HG03571 (cell line): ENCODE measurements around the gene DOCK11.

Source experiments
- ATAC-seq: cut with Tn5 transposase; IDR thresholded peaks from one replicate; pipeline ENCODE4 v1.9.1; 2021; ENCODE audit not compliant: unreplicated experiment

The DOCK11 gene

GRCh38 chrX:118528071-118528737 lies 32.6 kb downstream of the DOCK11 start:
- peak; percentile 75 for ATAC-seq

DNA sequence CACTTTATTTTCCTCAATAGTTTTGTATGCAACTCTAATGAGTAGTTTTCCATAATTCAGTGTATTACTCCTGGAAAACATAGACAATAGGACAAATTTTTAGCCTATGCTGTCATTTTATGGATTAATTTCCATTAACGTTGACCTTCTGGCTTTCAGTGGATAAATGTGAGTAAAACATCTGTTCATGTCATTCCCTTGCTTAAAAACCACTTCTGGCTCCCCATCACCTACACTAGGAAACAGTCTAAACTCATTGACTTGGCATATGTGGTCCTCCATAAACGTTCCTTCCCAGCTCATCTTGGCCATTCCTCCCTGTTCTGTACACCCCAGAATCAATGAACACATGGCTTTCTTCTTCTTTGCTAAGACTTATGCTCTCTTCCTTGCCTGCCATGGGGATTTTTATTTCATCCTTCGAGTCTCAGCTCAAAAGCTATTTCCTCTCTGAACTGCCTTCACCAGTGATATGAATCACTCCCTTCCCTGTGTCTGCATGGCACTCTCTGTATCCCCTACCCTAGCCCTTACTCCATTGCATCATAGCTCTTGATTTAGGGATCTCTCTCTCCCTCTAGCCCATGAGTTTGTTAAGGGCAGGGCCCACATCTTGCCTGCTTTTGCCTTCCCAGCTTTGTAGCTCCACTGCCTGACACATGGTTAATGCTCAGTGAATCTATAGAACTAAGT lies 34.8 kb downstream of the DOCK11 start:
- ATAC-seq: no peak

- ATAC-seq: no peak
Observed at GRCh38 chrX:118534716-118535493, 39.3 kb downstream of the DOCK11 start.

- peak; percentile 58 for ATAC-seq
Observed at GRCh38 chrX:118536204-118536603, 40.6 kb downstream of the DOCK11 start.

- ATAC-seq: peak; percentile 63
Observed at GRCh38 chrX:118536687-118537461, 41.3 kb downstream of the DOCK11 start.

DNA sequence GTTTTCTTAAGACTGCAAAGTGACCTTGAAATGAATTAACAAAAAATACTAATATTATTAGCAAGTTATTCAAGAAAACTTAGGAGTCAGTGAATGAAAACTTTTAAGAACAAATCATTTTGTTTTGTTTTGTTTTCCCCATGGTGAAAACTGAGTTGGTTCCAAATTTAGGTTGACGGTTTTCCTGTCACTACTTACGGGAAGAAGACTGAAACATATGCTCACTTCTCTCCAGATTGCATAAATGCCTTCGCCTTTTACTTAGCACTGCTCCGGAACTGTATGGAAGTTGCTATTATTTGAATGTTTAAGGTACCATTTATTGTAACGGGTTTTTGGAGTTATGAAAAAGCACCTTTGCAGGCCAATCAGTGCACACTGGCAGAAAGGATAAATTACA lies 42.8 kb downstream of the DOCK11 start:
- no peak for ATAC-seq

GRCh38 chrX:118540342-118540741 lies 44.7 kb downstream of the DOCK11 start:
- no peak for ATAC-seq

- no peak for ATAC-seq
Observed at GRCh38 chrX:118541482-118541881, 45.9 kb downstream of the DOCK11 start.

DNA sequence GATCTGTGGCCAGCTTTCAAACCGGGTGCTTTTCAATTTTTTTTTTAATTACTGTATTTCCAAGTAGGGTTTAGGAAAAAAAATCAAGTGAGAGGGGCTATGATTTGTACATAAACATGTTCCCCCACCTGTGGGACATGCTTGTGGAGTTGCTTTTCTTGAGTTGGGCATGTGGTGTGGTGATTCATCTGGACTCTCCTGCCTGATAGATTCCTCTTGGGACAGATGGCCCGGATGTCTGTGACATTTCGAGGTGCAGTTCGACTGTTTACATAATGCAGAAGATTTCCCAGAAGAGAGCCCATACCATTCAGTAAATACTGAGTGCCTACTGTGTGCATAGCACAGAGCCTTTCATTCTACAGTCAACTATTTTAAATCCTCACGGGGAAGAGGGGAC lies 49.9 kb downstream of the DOCK11 start:
- ATAC-seq: no peak

DNA sequence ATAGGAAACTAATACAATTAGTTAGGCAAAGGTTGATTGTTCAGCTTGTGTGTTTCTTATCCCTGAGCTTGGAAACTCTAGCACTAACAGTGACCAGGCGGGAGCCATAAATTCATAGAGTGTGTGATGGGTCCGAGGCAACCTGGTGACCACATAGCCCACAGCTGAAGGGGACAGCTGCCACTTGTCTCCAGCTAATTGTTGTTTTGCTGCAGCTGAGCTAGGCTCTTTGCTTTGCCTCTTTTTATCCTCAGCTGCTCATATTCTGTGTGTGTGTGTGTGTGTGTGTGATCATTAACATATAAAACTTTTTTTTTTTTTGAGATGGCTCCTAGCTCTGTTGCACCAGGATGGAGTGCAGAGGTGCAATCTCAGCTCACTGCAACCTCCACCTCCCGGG lies 53.2 kb downstream of the DOCK11 start:
- ATAC-seq: no peak

DNA sequence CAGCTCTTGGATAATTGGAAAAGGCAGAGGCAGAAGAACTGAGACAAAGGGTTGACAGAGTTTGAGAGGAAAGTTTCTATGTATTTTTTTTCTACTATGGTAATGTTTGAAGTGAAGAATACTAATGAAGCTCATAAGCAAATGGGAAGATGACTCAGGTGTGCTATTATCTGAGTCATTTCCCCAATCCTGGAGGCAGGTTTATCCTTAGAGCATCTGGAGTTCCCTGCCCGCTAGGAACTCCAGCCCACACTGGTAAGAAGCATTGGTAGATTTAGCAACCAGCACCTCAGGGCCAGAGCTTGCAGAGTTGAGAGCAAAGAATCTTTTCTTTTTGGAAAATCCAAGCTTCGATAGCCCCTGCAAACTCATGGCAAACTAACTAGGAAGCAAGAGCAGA lies 55.2 kb downstream of the DOCK11 start:
- no peak for ATAC-seq

DNA sequence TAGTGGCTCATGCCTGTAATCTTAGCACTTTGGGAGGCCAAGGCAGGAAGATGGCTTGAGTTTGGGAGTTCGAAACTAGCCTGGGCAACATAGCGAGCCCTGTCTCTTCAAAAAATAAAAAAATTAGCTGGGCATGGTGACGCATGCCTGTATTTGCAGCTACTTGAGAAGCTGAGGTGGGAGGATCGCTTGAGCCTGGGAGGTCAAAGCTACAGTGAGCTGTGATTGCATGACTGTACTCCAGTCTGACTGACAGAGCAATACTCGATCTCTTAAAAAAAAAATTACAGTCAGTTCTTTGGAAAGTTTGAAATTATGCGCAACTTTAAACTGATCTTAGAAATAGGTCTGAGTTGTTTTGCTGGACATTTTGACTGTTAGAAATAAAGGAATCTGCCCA lies 55.8 kb downstream of the DOCK11 start:
- no peak for ATAC-seq

DNA sequence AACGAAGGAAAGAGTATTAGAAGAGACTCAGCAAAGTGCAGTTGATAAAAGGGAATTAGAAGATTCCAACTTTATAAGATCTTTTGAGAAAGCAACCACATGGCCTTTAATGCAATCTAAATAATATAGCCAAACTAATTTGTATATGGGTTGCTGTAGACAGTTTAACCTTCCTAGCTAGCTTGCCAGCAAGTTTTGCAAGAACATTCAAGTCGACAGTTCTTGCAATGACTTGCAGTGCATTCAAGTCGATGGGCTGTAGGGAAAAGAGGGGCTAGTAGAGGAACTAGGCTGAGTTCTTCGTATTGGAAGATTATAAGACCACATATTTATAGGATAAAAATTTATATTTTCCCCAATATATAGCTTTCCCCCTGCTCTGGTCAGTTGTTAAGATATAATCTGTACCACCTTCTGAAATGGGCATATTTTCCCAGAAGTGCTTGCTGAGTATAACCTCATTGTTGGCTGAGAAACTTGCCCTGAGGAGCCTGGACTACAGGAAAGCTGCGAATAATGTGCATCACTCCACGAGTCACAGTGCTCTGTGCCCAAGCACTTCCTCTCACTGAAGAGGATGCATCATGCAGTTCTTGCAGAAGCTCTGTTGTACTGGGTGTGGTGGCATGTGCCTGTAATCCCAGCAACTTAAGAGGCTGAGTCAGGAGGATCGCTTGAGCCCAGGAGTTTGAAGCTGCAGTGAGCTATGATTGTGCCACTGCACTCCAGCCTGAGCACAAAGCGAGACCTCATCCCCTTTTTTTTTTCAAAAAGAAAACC lies 56.7 kb downstream of the DOCK11 start:
- no peak for ATAC-seq

DNA sequence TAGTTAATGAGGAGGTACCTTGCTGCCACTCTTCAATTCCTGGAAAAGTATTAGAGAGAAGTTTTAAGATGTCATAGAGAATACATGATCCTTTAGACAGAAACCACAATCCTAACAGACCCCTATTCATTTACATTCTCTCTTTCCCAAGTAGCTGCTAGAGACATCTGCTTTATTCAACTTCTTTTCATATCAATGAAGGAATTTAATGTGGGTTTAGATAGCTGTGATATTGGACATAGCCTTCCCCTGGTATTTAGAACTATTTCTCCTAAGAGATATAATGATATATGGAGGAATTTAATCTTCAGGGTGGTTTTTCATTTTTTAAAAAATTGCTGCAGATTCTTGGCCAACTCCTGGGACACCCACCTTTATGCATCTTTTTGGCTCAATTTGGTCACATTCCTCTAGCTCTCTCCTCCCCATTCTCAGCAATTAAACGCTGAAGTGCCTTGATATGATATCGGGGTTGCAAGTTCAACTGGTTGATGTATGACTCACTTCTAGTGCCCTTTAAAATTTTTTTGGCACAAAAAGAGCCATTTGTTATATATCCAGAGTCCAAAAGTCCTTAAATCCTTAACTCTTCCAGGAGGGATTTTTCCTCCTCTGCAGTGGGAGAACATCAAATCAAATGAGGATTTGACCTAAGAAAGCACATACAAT lies 57.6 kb downstream of the DOCK11 start:
- no peak for ATAC-seq

GRCh38 chrX:118554511-118554910 lies 58.9 kb downstream of the DOCK11 start:
- no peak for ATAC-seq

DNA sequence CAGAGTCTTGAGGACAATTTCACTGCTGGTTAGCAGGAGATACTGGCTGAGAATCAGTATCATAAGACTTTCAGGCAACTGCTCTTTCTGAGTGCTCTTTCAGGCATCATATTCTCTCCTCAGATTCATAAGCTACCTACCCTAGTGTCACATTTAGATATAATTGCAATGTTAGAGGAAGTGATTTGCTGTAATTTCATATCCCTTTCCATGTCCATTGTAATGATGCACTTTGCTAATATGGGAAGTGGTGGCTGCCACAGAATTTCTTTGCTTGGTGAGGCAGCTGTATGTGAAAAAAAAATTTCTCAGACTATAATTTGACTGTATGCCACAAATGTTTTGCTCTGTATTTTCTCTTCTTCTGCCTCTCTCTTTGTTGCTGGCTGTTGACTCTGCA lies 63.3 kb downstream of the DOCK11 start:
- no peak for ATAC-seq

GRCh38 chrX:118560489-118560888 lies 64.9 kb downstream of the DOCK11 start:
- no peak for ATAC-seq

- ATAC-seq: no peak
Observed at GRCh38 chrX:118562582-118563164, 67.1 kb downstream of the DOCK11 start.

- no peak for ATAC-seq
Observed at GRCh38 chrX:118564498-118564897, 68.9 kb downstream of the DOCK11 start.

DNA sequence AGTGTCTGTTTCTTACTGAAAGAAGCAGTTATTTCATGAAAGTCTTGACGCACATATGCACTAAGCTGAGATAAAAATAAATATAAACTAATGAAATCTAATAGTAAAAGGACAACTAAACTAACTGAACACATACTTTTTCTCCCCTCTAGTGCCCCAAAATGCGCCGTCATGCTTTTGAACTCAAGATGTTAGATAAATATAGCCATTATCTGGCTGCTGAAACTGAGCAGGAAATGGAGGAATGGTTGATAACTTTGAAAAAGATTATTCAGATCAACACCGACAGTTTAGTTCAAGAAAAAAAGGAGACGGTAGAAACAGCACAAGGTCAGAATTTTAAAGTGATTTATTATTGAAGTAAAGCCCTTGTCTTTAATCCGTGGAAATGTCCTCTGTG lies 70.2 kb downstream of the DOCK11 start:
- no peak for ATAC-seq
